PC-9 (cell line): Measurements from ENCODE around the gene GLCE. TPM values are rescaled to one million over a fixed set of nuclear protein-coding genes. Genes with fewer than 3 reads are reported as not detected.

Source experiments
- BruUV-seq: library from RNA; stranded (reverse); fragments of 400-500 nt; replicated peaks from 2 replicates; lab custom pipeline; 2021; lab: Mats Ljungman, UMichigan
- CTCF ChIA-PET: fragments of 300-600 bp; sonication (Branson Sonifier 250); formaldehyde crosslinking; loops from one replicate; lab custom pipeline; 2022; ENCODE audit warnings: antibody characterized with exemption; lab: Charles Lee
- POLR2A ChIA-PET: fragments of 300-600 bp; sonication (Branson Sonifier 250); formaldehyde crosslinking; loops from one replicate; lab custom pipeline; 2022; ENCODE audit warnings: antibody characterized with exemption; ENCODE audit not compliant: unreplicated experiment; lab: Charles Lee
- DNase-seq, 2 experiments: peaks; one replicate each; pipeline versions ENCODE4 v3.0.0 to v3.0.0-alpha.2; 2015 to 2022; ENCODE audit warnings: mixed read lengths in 1 of 2
- H2AFZ ChIP-seq: fragments of 200-600 bp; sonication (generic); 2 replicates; pipeline ENCODE4 v1.8.1; 2017; ENCODE audit warnings: antibody characterized with exemption
- H3F3A ChIP-seq: fragments of 200-600 bp; sonication (generic); 2 replicates; pipeline ENCODE4 v1.8.1; 2017; ENCODE audit warnings: antibody characterized with exemption, mild to moderate bottlenecking, low read depth; ENCODE audit not compliant: insufficient read depth
- H3K27ac ChIP-seq: fragments of 200-600 bp; sonication (generic); 2 replicates; pipeline ENCODE4 v1.6.1; 2016; ENCODE audit warnings: mixed run types
- H3K27me3 ChIP-seq: fragments of 200-600 bp; sonication (generic); 2 replicates; pipeline ENCODE4 v1.6.1; 2016; ENCODE audit warnings: low read depth, mixed run types; ENCODE audit not compliant: insufficient read depth
- H3K36me3 ChIP-seq: fragments of 200-600 bp; sonication (generic); 2 replicates; pipeline ENCODE4 v1.6.1; 2016; ENCODE audit warnings: low read depth, mixed run types
- H3K4me1 ChIP-seq: fragments of 200-600 bp; sonication (generic); replicated peaks from 2 replicates; pipeline ENCODE4 v1.6.1; 2016; ENCODE audit warnings: mixed run types; ENCODE audit not compliant: insufficient read depth
- H3K4me2 ChIP-seq: fragments of 200-600 bp; sonication (generic); 2 replicates; pipeline ENCODE4 v1.6.1; 2017; ENCODE audit warnings: mixed run types
- H3K4me3 ChIP-seq: fragments of 200-600 bp; sonication (generic); 2 replicates; pipeline ENCODE4 v1.6.1; 2016; ENCODE audit warnings: mixed run types
- H3K79me2 ChIP-seq: fragments of 200-600 bp; sonication (generic); 2 replicates; pipeline ENCODE4 v1.6.1; 2017; ENCODE audit warnings: low read depth, mixed run types
- H3K9me2 ChIP-seq: fragments of 200-600 bp; sonication (generic); 2 replicates; pipeline ENCODE4 v1.8.1; 2017; ENCODE audit warnings: mild to moderate bottlenecking; ENCODE audit not compliant: insufficient read depth
- H3K9me3 ChIP-seq: fragments of 200-600 bp; sonication (generic); 2 replicates; pipeline ENCODE4 v1.8.1; 2016; ENCODE audit warnings: low read depth; ENCODE audit not compliant: insufficient read depth
- H4K20me1 ChIP-seq: fragments of 200-600 bp; sonication (generic); 2 replicates; pipeline ENCODE4 v1.8.1; 2017; ENCODE audit not compliant: insufficient read depth
- CTCF ChIP-seq: fragments of 200-600 bp; sonication (generic); conservative IDR thresholded peaks from 2 replicates; pipeline ENCODE4 v1.6.1; 2017; ENCODE audit warnings: mixed run types, antibody characterized with exemption, mild to moderate bottlenecking, moderate library complexity
- EZH2 ChIP-seq: fragments of 200-600 bp; sonication (generic); IDR thresholded peaks from 2 replicates; pipeline ENCODE4 v1.8.0; 2017; ENCODE audit warnings: antibody characterized with exemption, low read depth
- intact Hi-C: fragments of 100-400 bp; cut with micrococcal nuclease; formaldehyde crosslinking; loops from one replicate; pipeline ENCODE4 v1.10.0; 2022; ENCODE audit not compliant: unreplicated experiment
- total RNA-seq: library from RNA; stranded (reverse); gene quantifications from 2 replicates; pipeline ENCODE4 v1.2.3, GENCODE V29; 2021

Gene GLCE
- total RNA-seq, 1 experiment from 2014 or later: 31.3 TPM

GRCh38 chr15:69317392-69317841 lies 157.0 kb downstream of the GLCE start:
- POLR2A ChIA-PET: no interaction called here
- H2AFZ ChIP-seq: no peak overlapping the region
- CTCF ChIA-PET: no interaction called here
- H3K79me2 ChIP-seq: no peaks in the 10 kb centered on the region
- no peaks in the 10 kb centered on the region for H3F3A ChIP-seq
- TF ChIP-seq EZH2: no peak
- no peak for TF ChIP-seq CTCF
- H3K27me3 ChIP-seq: no peaks in the 10 kb centered on the region
- no peaks in the 10 kb centered on the region for H3K4me1 ChIP-seq
- no peak overlapping the region for H3K4me2 ChIP-seq
- no peaks in the 10 kb centered on the region for H3K9me3 ChIP-seq
- no peaks in the 10 kb centered on the region for H3K9me2 ChIP-seq
- H3K36me3 ChIP-seq: no peaks in the 10 kb centered on the region
- no peak overlapping the region for H3K27ac ChIP-seq
- DNase-seq: no peak
- no peaks in the 10 kb centered on the region for H4K20me1 ChIP-seq
- intact Hi-C loops: no loop called here
- no peak overlapping the region for H3K4me3 ChIP-seq
- no TSS peak for BruUV-seq

- CTCF ChIA-PET: no interaction called here
Measured at GRCh38 chr15:69318033-69318432, 157.6 kb downstream of the GLCE start.

GRCh38 chr15:69319384-69320375 lies 159.2 kb downstream of the GLCE start:
- H3K4me3 ChIP-seq: no peak overlapping the region
- no peak for DNase-seq
- H3F3A ChIP-seq: no peaks in the 10 kb centered on the region
- no peaks in the 10 kb centered on the region for H3K9me2 ChIP-seq
- no peaks in the 10 kb centered on the region for H3K27me3 ChIP-seq
- TF ChIP-seq EZH2 (no peak), CTCF (no peak)
- no peaks in the 10 kb centered on the region for H3K79me2 ChIP-seq
- CTCF ChIA-PET: no interaction called here
- H3K4me2 ChIP-seq: no peak overlapping the region
- H3K9me3 ChIP-seq: no peaks in the 10 kb centered on the region
- no peak overlapping the region for H2AFZ ChIP-seq
- POLR2A ChIA-PET: no interaction called here
- H3K4me1 ChIP-seq: no peaks in the 10 kb centered on the region
- intact Hi-C loops: no loop called here
- BruUV-seq: no TSS peak
- no peak overlapping the region for H3K27ac ChIP-seq
- H4K20me1 ChIP-seq: no peaks in the 10 kb centered on the region
- H3K36me3 ChIP-seq: no peaks in the 10 kb centered on the region

More at GRCh38 chr15:69318033-69318432, 157.6 kb downstream of the GLCE start:
- H3K4me2 ChIP-seq: no peak overlapping the region
- no peaks in the 10 kb centered on the region for H3K9me3 ChIP-seq
- H2AFZ ChIP-seq: no peak overlapping the region
- POLR2A ChIA-PET: no interaction called here
- no peaks in the 10 kb centered on the region for H3K36me3 ChIP-seq
- intact Hi-C loops: no loop called here
- H3K27ac ChIP-seq: no peak overlapping the region
- TF ChIP-seq EZH2 (no peak), CTCF (no peak)
- no peaks in the 10 kb centered on the region for H3K27me3 ChIP-seq
- no peaks in the 10 kb centered on the region for H3K9me2 ChIP-seq
- H3F3A ChIP-seq: no peaks in the 10 kb centered on the region
- no peaks in the 10 kb centered on the region for H3K4me1 ChIP-seq
- no TSS peak for BruUV-seq
- no peaks in the 10 kb centered on the region for H4K20me1 ChIP-seq
- no peaks in the 10 kb centered on the region for H3K79me2 ChIP-seq
- DNase-seq: no peak
- no peak overlapping the region for H3K4me3 ChIP-seq
